ENCODE data around the gene CCNG2. TPM values are rescaled to one million over a fixed set of nuclear protein-coding genes. Genes with fewer than 3 reads are reported as not detected.

CCNG2 gene
- total RNA-seq, 1 experiment from 2014 or later, result 9.2 TPM

- ChIA-PET CTCF (interaction anchor here (0.6 kb wide), 1 partner anchor 34 kb away, joined by 3 read pairs; no protein-coding TSS in a partner anchor), POLR2A (ENCODE audit: low non-redundant PET) (no interaction called here)
- no TSS peak for BruUV-seq (replicated peaks)
- no peaks in the 10 kb centered on the region for H3K4me1 ChIP-seq (ENCODE audit: insufficient read depth, low read length, poor library complexity, severe bottlenecking)
- TF ChIP-seq CTCF (conservative IDR thresholded peaks at IDR 0.05; ENCODE audit: low read depth, low read length) (no peak), EZH2 (IDR thresholded peaks at IDR 0.05; ENCODE audit: borderline replicate concordance, low read depth, low read length, poor library complexity, severe bottlenecking) (no peak)
- H3K36me3 ChIP-seq (ENCODE audit: insufficient read depth, low read length, poor library complexity, severe bottlenecking), result no peaks in the 10 kb centered on the region
- H3K4me3 ChIP-seq (ENCODE audit: low read depth, low read length, poor library complexity, severe bottlenecking), result no peak overlapping the region
- H3K9me3 ChIP-seq (ENCODE audit: low read depth, low read length, poor library complexity, severe bottlenecking), result no peaks in the 10 kb centered on the region
- intact Hi-C loops (cut with micrococcal nuclease; ENCODE audit: unreplicated experiment), result no loop called here
- H3K27ac ChIP-seq (ENCODE audit: low read depth, low read length, poor library complexity, severe bottlenecking), result no peak overlapping the region
- no peaks in the 10 kb centered on the region for H3K27me3 ChIP-seq (replicated peaks; ENCODE audit: insufficient read depth, low read depth, low read length, poor library complexity)
- DNase-seq (ENCODE audit: low spot score), result no peak
These were observed 22.5 kb downstream of the CCNG2 start for GRCh38 chr4:77179519-77179918.

GRCh38 chr4:77181720-77182119, 24.7 kb downstream of the CCNG2 start:
- no peak for DNase-seq (ENCODE audit: low spot score)
- no peaks in the 10 kb centered on the region for H3K27me3 ChIP-seq (replicated peaks; ENCODE audit: insufficient read depth, low read depth, low read length, poor library complexity)
- no peaks in the 10 kb centered on the region for H3K9me3 ChIP-seq (ENCODE audit: low read depth, low read length, poor library complexity, severe bottlenecking)
- no peak overlapping the region for H3K27ac ChIP-seq (ENCODE audit: low read depth, low read length, poor library complexity, severe bottlenecking)
- BruUV-seq (replicated peaks), result no TSS peak
- H3K36me3 ChIP-seq (ENCODE audit: insufficient read depth, low read length, poor library complexity, severe bottlenecking), result no peaks in the 10 kb centered on the region
- ChIA-PET CTCF (no interaction called here), POLR2A (ENCODE audit: low non-redundant PET) (no interaction called here)
- TF ChIP-seq EZH2 (IDR thresholded peaks at IDR 0.05; ENCODE audit: borderline replicate concordance, low read depth, low read length, poor library complexity, severe bottlenecking), result no peak
- no peak for TF ChIP-seq CTCF (conservative IDR thresholded peaks at IDR 0.05; ENCODE audit: low read depth, low read length)
- H3K4me1 ChIP-seq (ENCODE audit: insufficient read depth, low read length, poor library complexity, severe bottlenecking), result no peaks in the 10 kb centered on the region
- H3K4me3 ChIP-seq (ENCODE audit: low read depth, low read length, poor library complexity, severe bottlenecking), result no peak overlapping the region
- intact Hi-C loops (cut with micrococcal nuclease; ENCODE audit: unreplicated experiment), result no loop called here

GRCh38 chr4:77183777-77184420, 26.9 kb downstream of the CCNG2 start:
- no TSS peak for BruUV-seq (replicated peaks)
- no peak overlapping the region for H3K27ac ChIP-seq (ENCODE audit: low read depth, low read length, poor library complexity, severe bottlenecking)
- TF ChIP-seq EZH2 (IDR thresholded peaks at IDR 0.05; ENCODE audit: borderline replicate concordance, low read depth, low read length, poor library complexity, severe bottlenecking) (no peak), CTCF (conservative IDR thresholded peaks at IDR 0.05; ENCODE audit: low read depth, low read length) (no peak)
- no peaks in the 10 kb centered on the region for H3K9me3 ChIP-seq (ENCODE audit: low read depth, low read length, poor library complexity, severe bottlenecking)
- H3K4me1 ChIP-seq (ENCODE audit: insufficient read depth, low read length, poor library complexity, severe bottlenecking), result no peaks in the 10 kb centered on the region
- H3K4me3 ChIP-seq (ENCODE audit: low read depth, low read length, poor library complexity, severe bottlenecking), result no peak overlapping the region
- H3K27me3 ChIP-seq (replicated peaks; ENCODE audit: insufficient read depth, low read depth, low read length, poor library complexity), result no peaks in the 10 kb centered on the region
- POLR2A ChIA-PET (ENCODE audit: low non-redundant PET), result no interaction called here
- H3K36me3 ChIP-seq (ENCODE audit: insufficient read depth, low read length, poor library complexity, severe bottlenecking), result no peaks in the 10 kb centered on the region
- CTCF ChIA-PET, result no interaction called here
- intact Hi-C loops (cut with micrococcal nuclease; ENCODE audit: unreplicated experiment), result no loop called here
- DNase-seq (ENCODE audit: low spot score), result no peak
